HCT116 (cell line): Measurements from ENCODE around the gene STARD7.

Source experiments
- CTCF ChIP-seq, 3 experiments: fragments of 200-600 bp in 1 of 3; sonication (generic) in 1 of 3; IDR thresholded peaks in 2 of 3; conservative IDR thresholded peaks in 1 of 3; 2 replicates each; pipeline ENCODE4 v1.5.1; 2012 to 2017; ENCODE audit warnings: low read depth in 2 of 3, low read length in 2 of 3, antibody characterized with exemption in 1 of 3, borderline replicate concordance in 1 of 3, control low read depth in 1 of 3, mild to moderate bottlenecking in 1 of 3, mixed read lengths in 1 of 3, mixed run types in 1 of 3, moderate library complexity in 1 of 3; ENCODE audit not compliant: insufficient read depth in 1 of 3
- EZH2phosphoT487 ChIP-seq: fragments of 200-600 bp; IDR thresholded peaks from 2 replicates; pipeline ENCODE4 v1.6.1; 2018; ENCODE audit warnings: antibody characterized with exemption, borderline replicate concordance
- POLR2A ChIP-seq: IDR thresholded peaks from 2 replicates; pipeline ENCODE4 v1.7.0; 2011; ENCODE audit warnings: borderline replicate concordance; ENCODE audit not compliant: insufficient read depth, insufficient read length; ENCODE audit errors: extremely low read depth
- SRF ChIP-seq: IDR thresholded peaks from 2 replicates; pipeline ENCODE4 v1.6.1; 2012; ENCODE audit warnings: low read depth
- ZFX ChIP-seq: fragments of 450-650 bp; IDR thresholded peaks from 2 replicates; pipeline ENCODE4 v1.6.1; 2017
- TF ChIP-seq, protein P1 (sequence below): IDR thresholded peaks from 2 replicates; pipeline ENCODE4 v1.6.1; 2012; ENCODE audit warnings: low read depth

DNA sequence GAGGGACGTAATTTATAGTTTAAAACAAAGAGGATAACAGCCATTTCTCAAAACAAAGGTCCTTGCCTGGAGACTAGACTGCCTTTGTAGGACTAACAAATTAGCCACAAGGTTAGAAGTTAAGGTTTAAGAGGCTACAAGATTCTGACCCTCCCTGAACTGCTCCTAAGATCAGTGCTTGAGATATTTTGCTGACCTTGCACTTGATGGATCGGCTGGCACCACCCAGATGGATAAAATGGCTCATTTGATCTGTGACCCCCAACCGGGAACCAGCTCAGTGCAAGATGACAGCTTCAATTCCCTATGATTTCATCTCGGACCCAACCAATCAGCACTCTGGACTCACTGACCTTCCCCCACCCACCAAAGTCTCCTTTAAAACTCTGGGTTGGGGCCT, 3.7 kb upstream of the STARD7 start:
- no peak for TF ChIP-seq EZH2phosphoT487
- TF ChIP-seq CTCF (IDR thresholded peaks at IDR 0.05 in 2 of 3, conservative IDR thresholded peaks at IDR 0.05 in 1 of 3; ENCODE audit: borderline replicate concordance in 1 of 3, insufficient read depth in 1 of 3, low read depth in 2 of 3, low read length in 2 of 3), result no peak
- TF ChIP-seq ZFX, result no peak
- no peak for TF ChIP-seq POLR2A
- TF ChIP-seq, protein P1, sequence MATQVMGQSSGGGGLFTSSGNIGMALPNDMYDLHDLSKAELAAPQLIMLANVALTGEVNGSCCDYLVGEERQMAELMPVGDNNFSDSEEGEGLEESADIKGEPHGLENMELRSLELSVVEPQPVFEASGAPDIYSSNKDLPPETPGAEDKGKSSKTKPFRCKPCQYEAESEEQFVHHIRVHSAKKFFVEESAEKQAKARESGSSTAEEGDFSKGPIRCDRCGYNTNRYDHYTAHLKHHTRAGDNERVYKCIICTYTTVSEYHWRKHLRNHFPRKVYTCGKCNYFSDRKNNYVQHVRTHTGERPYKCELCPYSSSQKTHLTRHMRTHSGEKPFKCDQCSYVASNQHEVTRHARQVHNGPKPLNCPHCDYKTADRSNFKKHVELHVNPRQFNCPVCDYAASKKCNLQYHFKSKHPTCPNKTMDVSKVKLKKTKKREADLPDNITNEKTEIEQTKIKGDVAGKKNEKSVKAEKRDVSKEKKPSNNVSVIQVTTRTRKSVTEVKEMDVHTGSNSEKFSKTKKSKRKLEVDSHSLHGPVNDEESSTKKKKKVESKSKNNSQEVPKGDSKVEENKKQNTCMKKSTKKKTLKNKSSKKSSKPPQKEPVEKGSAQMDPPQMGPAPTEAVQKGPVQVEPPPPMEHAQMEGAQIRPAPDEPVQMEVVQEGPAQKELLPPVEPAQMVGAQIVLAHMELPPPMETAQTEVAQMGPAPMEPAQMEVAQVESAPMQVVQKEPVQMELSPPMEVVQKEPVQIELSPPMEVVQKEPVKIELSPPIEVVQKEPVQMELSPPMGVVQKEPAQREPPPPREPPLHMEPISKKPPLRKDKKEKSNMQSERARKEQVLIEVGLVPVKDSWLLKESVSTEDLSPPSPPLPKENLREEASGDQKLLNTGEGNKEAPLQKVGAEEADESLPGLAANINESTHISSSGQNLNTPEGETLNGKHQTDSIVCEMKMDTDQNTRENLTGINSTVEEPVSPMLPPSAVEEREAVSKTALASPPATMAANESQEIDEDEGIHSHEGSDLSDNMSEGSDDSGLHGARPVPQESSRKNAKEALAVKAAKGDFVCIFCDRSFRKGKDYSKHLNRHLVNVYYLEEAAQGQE, result no peak
- no peak for TF ChIP-seq SRF
